ENCODE measurements around the gene TBC1D2B. TPM values are rescaled to one million over a fixed set of nuclear protein-coding genes. Genes with fewer than 3 reads are reported as not detected.

TBC1D2B gene
- total and polyA plus RNA-seq, 3 donors from 2014 or later = 28.9 to 41.5 (median 40.6) TPM

DNA sequence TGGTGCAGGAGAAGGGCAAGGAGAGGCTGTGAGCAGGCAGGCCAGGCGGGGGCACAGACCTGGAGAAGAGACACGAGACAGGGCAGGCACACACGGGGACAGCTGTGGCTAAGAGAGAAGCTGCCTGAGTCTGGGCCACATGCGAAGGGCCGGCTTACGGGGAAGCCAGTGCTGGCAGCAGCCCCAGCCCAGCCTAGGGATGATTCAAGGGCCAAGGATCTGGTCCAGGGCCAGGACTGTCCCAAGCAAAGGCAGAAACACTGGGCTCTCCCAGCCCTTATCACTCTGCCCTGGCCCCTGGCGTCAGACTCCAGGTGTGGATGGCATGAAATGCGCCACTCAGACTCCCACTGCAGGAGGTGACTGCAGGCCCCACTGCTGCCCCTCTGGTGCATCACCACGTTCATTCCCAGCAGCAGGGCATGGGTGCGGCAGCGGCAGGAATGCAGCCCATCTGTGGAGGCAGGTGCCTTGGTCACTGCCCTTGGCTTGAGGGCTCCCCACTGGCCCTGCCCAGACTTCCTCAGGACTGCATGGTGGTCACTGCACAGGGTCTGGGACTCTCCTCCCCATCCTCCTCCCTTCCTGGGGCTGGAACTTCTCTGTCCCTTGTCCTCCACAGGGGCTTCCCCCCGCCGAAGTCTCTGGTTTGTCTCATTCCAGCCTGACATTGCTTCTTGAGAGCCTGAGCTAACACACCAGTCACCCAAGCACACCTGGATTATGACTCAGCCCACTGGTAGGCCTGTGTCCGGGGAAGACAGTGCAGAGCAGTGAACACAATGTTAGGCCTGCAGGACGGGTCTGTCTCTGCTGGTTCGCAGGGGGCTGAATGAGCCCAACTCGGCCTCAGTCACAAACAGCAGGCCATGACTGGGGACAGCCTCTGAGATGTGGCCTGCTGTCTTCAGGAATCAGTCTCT lies 69.3 kb downstream of the TBC1D2B start:
- Histone ChIP-seq H3K27me3 (no peaks in the 10 kb centered on the region), H3K4me3 (no peak overlapping the region), H3K36me3 (ENCODE audit: low read depth, missing control alignments) (no peaks in the 10 kb centered on the region), H3K4me1 (peaks cover 25% of the 10 kb centered on the region), H3K27ac (no peak overlapping the region), H3K9me3 (no peaks in the 10 kb centered on the region)
- 49 to 50% methylated on average over 12 to 17 of the region's 17 CpGs for WGBS, 2 donors
- intact Hi-C loops (cut with DNase I; ENCODE audit: low total_unique reads) = loop anchor here (10.0 kb wide), 1 partner anchor 57 kb away; no protein-coding TSS in a partner anchor
- peak; percentile 88 for DNase-seq
- no peak for TF ChIP-seq POLR2A (IDR thresholded peaks at IDR 0.05)
- TF ChIP-seq, protein P1, sequence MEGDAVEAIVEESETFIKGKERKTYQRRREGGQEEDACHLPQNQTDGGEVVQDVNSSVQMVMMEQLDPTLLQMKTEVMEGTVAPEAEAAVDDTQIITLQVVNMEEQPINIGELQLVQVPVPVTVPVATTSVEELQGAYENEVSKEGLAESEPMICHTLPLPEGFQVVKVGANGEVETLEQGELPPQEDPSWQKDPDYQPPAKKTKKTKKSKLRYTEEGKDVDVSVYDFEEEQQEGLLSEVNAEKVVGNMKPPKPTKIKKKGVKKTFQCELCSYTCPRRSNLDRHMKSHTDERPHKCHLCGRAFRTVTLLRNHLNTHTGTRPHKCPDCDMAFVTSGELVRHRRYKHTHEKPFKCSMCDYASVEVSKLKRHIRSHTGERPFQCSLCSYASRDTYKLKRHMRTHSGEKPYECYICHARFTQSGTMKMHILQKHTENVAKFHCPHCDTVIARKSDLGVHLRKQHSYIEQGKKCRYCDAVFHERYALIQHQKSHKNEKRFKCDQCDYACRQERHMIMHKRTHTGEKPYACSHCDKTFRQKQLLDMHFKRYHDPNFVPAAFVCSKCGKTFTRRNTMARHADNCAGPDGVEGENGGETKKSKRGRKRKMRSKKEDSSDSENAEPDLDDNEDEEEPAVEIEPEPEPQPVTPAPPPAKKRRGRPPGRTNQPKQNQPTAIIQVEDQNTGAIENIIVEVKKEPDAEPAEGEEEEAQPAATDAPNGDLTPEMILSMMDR (IDR thresholded peaks at IDR 0.05) = no peak

DNA sequence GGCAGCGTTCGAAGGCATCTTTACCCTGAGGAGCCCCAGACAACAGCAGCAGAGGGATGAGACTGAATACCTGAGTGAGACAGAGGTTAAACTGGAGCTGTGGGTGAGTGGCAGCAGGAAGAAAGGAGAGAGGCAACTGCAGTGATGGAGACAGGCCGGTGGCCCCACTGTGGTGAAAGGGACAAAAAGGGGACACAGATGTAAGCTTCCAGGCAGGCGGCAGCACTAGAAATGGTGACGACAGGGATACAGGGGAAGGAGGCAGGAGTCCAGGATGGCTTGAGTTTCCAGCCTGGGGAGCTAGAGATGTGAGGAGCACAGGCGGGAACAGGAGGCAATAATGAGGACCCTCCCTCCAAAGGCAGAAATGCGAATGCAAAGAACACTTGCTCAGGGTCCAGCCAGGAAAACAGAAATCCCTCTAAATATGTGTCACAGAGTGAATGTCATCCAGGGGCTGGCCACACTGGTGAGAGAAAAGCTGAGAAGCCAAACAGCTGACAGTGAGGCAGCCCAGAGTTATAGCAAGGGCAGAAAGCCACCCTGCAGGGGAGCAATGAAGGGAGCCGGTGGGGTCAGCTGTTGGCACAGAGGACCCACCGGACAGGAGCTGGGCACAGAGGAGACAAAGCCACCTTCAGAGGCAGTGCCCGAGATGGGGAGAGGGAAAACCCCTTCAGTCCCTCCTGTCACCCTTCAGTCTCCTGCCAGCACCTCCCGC lies 70.1 kb downstream of the TBC1D2B start:
- WGBS, 2 donors = 72 to 83% methylated on average over 11 of the region's 11 CpGs
- H3K27me3 ChIP-seq = no peaks in the 10 kb centered on the region
- H3K9me3 ChIP-seq = no peaks in the 10 kb centered on the region
- TF ChIP-seq, protein P1 (IDR thresholded peaks at IDR 0.05) = no peak
- TF ChIP-seq POLR2A (IDR thresholded peaks at IDR 0.05) = no peak
- no peak overlapping the region for H3K27ac ChIP-seq
- H3K4me1 ChIP-seq = peaks cover 25% of the 10 kb centered on the region
- intact Hi-C loops (cut with DNase I; ENCODE audit: low total_unique reads) = loop anchor here (10.0 kb wide), 1 partner anchor 57 kb away; no protein-coding TSS in a partner anchor
- no peak for DNase-seq
- no peak overlapping the region for H3K4me3 ChIP-seq
- H3K36me3 ChIP-seq (ENCODE audit: low read depth, missing control alignments) = no peaks in the 10 kb centered on the region

DNA sequence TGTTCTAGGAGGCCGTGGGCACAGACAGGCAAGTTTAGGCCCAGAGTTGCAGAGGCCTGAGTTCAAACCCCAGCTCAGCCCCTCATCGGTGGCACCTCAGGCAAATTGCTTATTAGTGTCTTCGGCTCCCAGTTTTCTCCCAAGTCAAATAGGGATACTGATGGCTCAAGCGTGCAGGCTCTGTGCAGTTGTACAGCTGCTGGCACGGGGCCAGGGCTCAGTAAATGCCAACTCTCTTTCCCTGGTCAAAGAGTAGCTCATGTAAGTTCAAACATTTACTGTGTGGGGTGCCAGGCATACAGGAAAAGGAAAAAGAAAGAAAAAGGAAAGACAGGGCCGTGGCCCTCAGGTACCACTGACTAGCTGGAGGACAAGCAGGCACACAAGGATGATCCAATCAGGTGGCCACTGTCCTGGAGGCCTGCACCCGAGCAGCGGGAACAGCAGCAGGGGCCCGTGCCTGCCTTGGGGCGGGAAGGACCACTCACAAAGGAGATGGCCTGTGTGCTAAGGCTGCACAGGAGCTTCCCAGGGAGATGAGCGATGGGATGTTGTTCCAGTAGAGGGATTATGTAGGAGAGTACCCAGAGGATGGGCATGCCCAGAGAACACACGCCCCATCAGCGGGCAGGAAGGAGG lies 70.8 kb downstream of the TBC1D2B start:
- intact Hi-C loops (cut with DNase I; ENCODE audit: low total_unique reads) = loop anchor here (10.0 kb wide), 1 partner anchor 58 kb away; no protein-coding TSS in a partner anchor
- Histone ChIP-seq H3K9me3 (no peaks in the 10 kb centered on the region), H3K27me3 (no peaks in the 10 kb centered on the region), H3K4me3 (no peak overlapping the region), H3K27ac (no peak overlapping the region), H3K4me1 (peaks cover 25% of the 10 kb centered on the region), H3K36me3 (ENCODE audit: low read depth, missing control alignments) (no peaks in the 10 kb centered on the region)
- no peak for TF ChIP-seq POLR2A (IDR thresholded peaks at IDR 0.05)
- TF ChIP-seq, protein P1 (IDR thresholded peaks at IDR 0.05) = no peak
- DNase-seq = no peak
- 82 to 85% methylated on average over 10 to 13 of the region's 13 CpGs for WGBS, 2 donors

DNA sequence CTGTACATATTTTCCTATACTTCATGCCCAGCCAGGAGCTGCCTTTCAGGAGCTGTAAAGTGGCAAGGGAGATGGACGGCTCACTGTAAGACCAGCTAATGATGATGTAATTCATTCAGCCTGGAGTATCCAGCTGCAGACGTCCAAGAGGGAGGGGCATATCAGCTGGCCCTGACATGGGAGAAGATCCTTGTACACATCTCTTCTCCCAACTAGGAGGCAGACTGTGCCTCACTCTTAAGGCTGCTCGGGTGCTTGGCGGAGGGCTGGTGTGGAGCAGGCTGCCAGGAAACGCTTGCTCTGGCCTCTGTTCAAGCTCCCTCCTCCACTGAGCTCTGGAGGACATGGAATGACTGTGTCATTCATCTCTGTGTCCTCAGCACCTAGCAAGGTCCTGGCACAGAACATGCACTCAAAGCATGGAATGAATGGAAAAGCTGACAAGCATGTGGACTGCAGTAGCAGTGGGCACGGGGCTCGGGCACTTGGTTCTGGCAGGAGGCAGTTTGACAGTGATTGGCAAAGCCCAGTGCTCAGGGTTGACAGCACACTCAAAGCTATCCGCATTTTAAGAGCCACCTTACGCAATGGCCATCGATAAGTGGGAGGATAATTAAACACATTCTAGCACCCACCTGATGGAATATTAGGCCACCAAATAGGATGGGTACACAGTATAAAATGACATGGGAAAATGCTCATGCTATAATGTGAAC lies 72.4 kb downstream of the TBC1D2B start:
- 45 to 51% methylated on average over 9 to 10 of the region's 10 CpGs for WGBS, 2 donors
- Histone ChIP-seq H3K27ac (no peak overlapping the region), H3K9me3 (no peaks in the 10 kb centered on the region), H3K36me3 (ENCODE audit: low read depth, missing control alignments) (no peaks in the 10 kb centered on the region), H3K27me3 (no peaks in the 10 kb centered on the region), H3K4me3 (no peak overlapping the region), H3K4me1 (peaks cover 25% of the 10 kb centered on the region)
- intact Hi-C loops (cut with DNase I; ENCODE audit: low total_unique reads) = loop anchor here (10.0 kb wide), 1 partner anchor 60 kb away; no protein-coding TSS in a partner anchor
- DNase-seq = peak; percentile 86
- no peak for TF ChIP-seq POLR2A (IDR thresholded peaks at IDR 0.05)
- TF ChIP-seq, protein P1 (IDR thresholded peaks at IDR 0.05) = no peak

Measured in testis (tissue), 3 donors.